D721Med (cell line): ENCODE data around the gene PATZ1.

Source experiments
- DNase-seq: peaks from one replicate; pipeline ENCODE4 v3.0.0; 2011; ENCODE audit warnings: low spot score; ENCODE audit not compliant: insufficient read length
- FAIRE-seq: peaks from 2 replicates; lab custom pipeline; 2011; peaks lifted over from hg19 to GRCh38; lab: Jason Lieb, UNC
- TF ChIP-seq, protein P1 (sequence below): IDR thresholded peaks from 2 replicates; pipeline ENCODE4 v1.5.1; 2012; ENCODE audit warnings: mild to moderate bottlenecking, control low read depth; ENCODE audit not compliant: insufficient read depth; ENCODE audit errors: missing control alignments

The PATZ1 gene

DNA sequence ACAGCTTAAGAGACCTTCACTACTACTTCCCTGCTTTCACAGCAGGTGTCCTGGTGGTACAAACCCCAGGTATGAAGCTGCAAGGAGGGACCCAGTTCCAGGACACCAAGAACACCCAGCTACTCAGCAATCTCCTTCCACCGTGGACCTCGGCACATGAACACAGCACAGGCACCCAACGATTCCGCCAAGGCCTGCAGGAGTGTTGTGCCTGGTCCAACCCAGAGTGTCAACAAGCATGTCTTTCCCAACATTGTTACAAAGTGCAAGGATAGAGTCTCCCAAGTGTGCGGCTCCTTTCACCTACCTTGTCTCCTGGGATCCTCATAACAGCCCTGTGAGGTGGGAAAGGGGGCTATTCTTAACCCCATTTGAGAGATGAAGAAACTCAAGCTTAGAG lies 11.8 kb downstream of the PATZ1 start:
- DNase-seq (no peak), FAIRE-seq (no peak)
- TF ChIP-seq, protein P1, sequence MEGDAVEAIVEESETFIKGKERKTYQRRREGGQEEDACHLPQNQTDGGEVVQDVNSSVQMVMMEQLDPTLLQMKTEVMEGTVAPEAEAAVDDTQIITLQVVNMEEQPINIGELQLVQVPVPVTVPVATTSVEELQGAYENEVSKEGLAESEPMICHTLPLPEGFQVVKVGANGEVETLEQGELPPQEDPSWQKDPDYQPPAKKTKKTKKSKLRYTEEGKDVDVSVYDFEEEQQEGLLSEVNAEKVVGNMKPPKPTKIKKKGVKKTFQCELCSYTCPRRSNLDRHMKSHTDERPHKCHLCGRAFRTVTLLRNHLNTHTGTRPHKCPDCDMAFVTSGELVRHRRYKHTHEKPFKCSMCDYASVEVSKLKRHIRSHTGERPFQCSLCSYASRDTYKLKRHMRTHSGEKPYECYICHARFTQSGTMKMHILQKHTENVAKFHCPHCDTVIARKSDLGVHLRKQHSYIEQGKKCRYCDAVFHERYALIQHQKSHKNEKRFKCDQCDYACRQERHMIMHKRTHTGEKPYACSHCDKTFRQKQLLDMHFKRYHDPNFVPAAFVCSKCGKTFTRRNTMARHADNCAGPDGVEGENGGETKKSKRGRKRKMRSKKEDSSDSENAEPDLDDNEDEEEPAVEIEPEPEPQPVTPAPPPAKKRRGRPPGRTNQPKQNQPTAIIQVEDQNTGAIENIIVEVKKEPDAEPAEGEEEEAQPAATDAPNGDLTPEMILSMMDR, result no peak

DNA sequence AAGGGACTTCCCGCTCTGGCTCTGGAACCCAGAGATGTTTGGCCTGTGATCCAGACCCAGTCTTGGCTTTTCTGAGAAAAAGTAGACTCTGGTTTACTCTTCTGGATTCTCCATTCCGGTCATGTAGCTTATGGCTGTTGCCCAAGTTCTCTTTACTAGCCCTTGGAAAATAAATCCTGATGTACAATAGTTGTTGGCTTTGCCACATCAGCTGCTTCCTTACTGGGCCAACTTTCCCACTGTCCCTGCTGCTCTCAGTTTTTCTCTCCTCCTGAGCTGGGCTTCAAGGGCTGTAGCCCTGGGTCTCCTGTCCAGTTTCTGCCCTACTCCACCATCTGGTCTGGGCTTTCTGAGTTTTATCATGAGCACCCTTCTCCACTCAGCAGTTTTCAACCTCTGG lies 12.5 kb downstream of the PATZ1 start:
- DNase-seq (no peak), FAIRE-seq (no peak)
- TF ChIP-seq, protein P1, result no peak

DNA sequence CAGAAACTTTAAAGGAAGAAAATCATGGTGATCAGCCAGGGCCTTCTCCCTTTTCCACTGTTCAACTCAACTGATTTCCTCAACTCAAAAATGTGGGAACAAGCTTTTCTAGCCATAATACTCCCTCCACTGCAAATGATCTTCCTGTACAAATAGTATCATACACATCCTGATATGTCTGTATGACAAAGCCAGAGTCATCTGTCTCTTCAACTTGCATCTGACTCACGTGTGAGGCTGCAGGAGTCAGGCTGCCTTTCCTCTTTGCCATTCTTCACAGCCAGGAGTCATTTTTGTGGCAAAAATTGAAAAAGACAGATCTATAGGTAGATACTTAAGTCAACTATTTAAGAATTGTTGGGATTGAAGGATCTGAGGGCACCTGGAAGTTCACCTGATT lies 13.3 kb downstream of the PATZ1 start:
- no peak for DNase-seq
- no peak for FAIRE-seq
- TF ChIP-seq, protein P1, result no peak

DNA sequence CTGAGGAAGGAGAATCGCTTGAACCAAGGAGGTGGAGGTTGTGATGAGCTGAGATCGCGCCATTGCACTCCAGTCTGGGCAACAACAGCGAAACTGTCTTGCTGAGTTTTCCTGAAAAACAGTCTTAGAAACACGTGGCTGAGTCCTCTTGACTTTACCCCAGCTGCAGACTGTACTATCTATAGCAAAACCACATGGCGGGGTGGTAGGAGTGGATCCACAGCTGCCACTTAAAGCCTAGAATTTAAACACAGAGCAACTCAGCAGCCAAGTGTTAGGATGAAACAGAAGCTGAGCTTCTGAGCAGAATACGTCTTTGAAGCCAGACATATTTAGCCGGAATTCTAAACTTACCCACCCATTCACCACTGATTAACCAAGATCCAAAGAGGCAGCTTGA lies 14.1 kb downstream of the PATZ1 start:
- TF ChIP-seq, protein P1, result no peak
- FAIRE-seq (no peak), DNase-seq (no peak)

DNA sequence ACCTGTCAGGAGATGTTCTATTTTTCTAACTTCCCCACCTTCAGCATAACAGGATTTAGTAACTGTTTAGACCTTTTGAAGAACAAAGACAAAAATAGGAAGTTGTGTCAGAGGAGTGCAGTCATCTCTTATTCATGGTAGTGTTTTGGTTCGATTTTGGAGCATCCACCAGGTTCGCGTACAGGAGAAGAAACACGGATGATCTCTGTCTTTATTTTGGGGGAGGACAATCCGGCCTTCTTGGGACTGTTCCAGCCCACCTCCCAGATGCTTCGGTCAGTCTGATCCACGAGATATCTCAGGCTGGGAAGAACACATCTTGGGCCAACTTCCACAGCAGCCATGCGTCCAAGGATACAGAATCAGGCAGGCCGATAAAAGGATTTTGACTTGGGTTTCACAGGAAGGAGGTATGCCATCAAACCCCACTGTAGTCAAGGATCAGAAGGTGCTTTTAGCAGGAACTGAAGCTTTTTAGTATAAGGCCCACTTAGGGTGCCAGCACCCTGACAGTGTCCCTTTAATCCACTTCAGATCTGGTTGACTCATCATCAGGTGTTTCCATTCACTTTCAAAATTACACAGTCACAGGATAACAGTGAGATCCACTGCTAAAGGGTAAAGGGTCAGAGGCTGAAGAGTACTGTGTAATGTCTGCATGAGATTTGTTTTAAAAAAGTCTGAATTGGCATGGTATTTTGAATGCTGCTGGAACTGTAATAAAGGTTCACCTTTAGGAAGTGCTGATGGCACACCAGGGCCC lies 16.5 kb downstream of the PATZ1 start:
- DNase-seq, result no peak
- TF ChIP-seq, protein P1, result no peak
- no peak for FAIRE-seq

DNA sequence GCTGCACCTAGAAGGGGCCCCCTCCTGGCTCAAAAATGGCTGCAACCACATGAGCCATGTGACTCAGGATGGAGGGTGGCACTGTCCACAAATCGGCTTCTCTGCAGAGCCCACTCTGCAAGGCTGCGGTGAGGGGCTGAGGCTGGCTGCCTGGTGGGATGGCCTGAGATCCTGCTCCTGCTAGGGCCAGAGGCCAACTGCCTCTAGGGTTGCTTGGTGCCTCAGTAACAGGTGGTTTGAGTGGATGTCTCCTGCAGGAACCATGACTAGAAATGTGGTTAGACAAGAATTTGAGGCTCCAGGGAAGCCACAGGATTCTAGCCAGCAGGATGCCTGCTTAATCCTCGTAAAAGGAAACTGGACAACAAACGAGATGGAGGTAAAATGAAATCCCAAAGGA lies 17.1 kb downstream of the PATZ1 start:
- FAIRE-seq, result no peak
- DNase-seq, result no peak
- TF ChIP-seq, protein P1, result no peak

DNA sequence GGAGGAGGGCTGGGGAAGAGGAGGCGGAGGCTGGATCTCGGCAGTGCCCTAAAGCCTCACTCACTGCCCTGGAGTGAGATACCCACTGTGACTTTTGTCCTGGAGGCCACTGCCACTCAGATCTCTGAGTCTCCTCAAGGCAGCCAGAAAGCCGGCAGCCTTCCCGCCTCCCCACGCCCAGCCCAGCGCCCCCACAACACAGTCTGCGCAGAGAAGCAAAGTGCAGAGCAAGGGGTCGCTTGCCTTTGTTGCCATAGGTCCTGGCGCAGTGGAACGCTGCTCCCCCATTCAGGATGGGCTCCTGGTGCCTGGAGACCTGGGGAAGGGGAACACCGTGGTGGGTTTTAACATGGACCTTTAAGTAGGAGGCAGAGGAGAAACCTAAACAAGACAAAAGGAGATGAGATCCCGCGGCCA lies 17.6 kb downstream of the PATZ1 start:
- TF ChIP-seq, protein P1, result no peak

More for the DNA sequence above, 17.6 kb downstream of the PATZ1 start:
- DNase-seq (no peak), FAIRE-seq (no peak)
